IMR-90 (cell line): ENCODE measurements around the gene NHSL2. TPM values are rescaled to one million over a fixed set of nuclear protein-coding genes. Genes with fewer than 3 reads are reported as not detected.

Source experiments
- ATAC-seq: fragments of 200-7000 bp; cut with Tn5 transposase; 2 replicates; pipeline ENCODE4 v1.9.1; 2020; ENCODE audit warnings: low read depth, mild to moderate bottlenecking, moderate library complexity
- BruUV-seq: library from RNA; stranded (reverse); fragments of 400-500 nt; replicated peaks from 2 replicates; lab custom pipeline; 2021; lab: Mats Ljungman, UMichigan
- CTCF ChIA-PET: fragments of 300-600 bp; formaldehyde crosslinking; extraction: SDS; loops from one replicate; lab custom pipeline; 2021; ENCODE audit warnings: antibody characterized with exemption; lab: Yijun Ruan, JAX
- POLR2A ChIA-PET: fragments of 300-600 bp; sonication (Branson Sonifier 250); formaldehyde crosslinking; loops from one replicate; lab custom pipeline; 2022; ENCODE audit warnings: antibody characterized with exemption; ENCODE audit not compliant: unreplicated experiment; lab: Charles Lee
- DNase-seq: peaks from one replicate; pipeline ENCODE4 v3.0.0; 2013
- H2AFZ ChIP-seq: replicated peaks from 2 replicates; pipeline ENCODE3; 2013; ENCODE audit warnings: low read length, mild to moderate bottlenecking; ENCODE audit not compliant: poor library complexity
- H2AK5ac ChIP-seq: 2 replicates; pipeline ENCODE4 v1.6.1; 2013; ENCODE audit warnings: low read depth, low read length, inconsistent platforms
- H2AK9ac ChIP-seq: replicated peaks from 2 replicates; pipeline ENCODE3; 2013; ENCODE audit warnings: mild to moderate bottlenecking, low read depth, low read length, moderate library complexity; ENCODE audit not compliant: poor library complexity
- H2BK120ac ChIP-seq: 2 replicates; pipeline ENCODE4 v1.6.1; 2013; ENCODE audit warnings: low read depth, low read length, inconsistent platforms
- H2BK15ac ChIP-seq: 3 replicates; pipeline ENCODE4 v1.6.1; 2013; ENCODE audit warnings: low read depth, low read length, inconsistent platforms
- H2BK20ac ChIP-seq: 2 replicates; pipeline ENCODE4 v1.6.1; 2013; ENCODE audit warnings: low read depth, mild to moderate bottlenecking, inconsistent platforms, low read length, moderate library complexity
- H2BK5ac ChIP-seq: 2 replicates; pipeline ENCODE4 v1.6.1; 2013; ENCODE audit warnings: mild to moderate bottlenecking, low read depth, low read length, inconsistent platforms; ENCODE audit not compliant: poor library complexity, severe bottlenecking
- H3K14ac ChIP-seq: replicated peaks from 2 replicates; pipeline ENCODE4 v1.6.1; 2013; ENCODE audit warnings: low read depth, low read length, inconsistent platforms
- H3K18ac ChIP-seq: 2 replicates; pipeline ENCODE4 v1.6.1; 2013; ENCODE audit warnings: low read depth, low read length, control low read depth
- H3K23ac ChIP-seq: 2 replicates; pipeline ENCODE4 v1.6.1; 2013; ENCODE audit warnings: low read depth, low read length, inconsistent platforms
- H3K27ac ChIP-seq: 2 replicates; pipeline ENCODE4 v1.5.1; 2013; ENCODE audit warnings: mild to moderate bottlenecking, control low read depth, low read length; ENCODE audit not compliant: insufficient read depth
- H3K27me3 ChIP-seq: 2 replicates; pipeline ENCODE4 v1.6.1; 2013; ENCODE audit warnings: low read length; ENCODE audit not compliant: control insufficient read depth, insufficient read depth
- H3K36me3 ChIP-seq: 2 replicates; pipeline ENCODE4 v1.6.1; 2013; ENCODE audit warnings: low read length, mixed read lengths; ENCODE audit not compliant: control insufficient read depth, insufficient read depth
- H3K4ac ChIP-seq: 2 replicates; pipeline ENCODE4 v1.6.1; 2013; ENCODE audit warnings: low read depth, low read length, inconsistent platforms
- H3K4me1 ChIP-seq: 2 replicates; pipeline ENCODE4 v1.6.1; 2013; ENCODE audit warnings: low read length, mixed read lengths; ENCODE audit not compliant: control insufficient read depth, insufficient read depth
- H3K4me2 ChIP-seq: 2 replicates; pipeline ENCODE4 v1.6.1; 2013; ENCODE audit warnings: low read depth, mild to moderate bottlenecking, control low read depth, low read length, moderate library complexity
- H3K4me3 ChIP-seq: 2 replicates; pipeline ENCODE4 v1.5.1; 2013; ENCODE audit warnings: low read depth, mild to moderate bottlenecking, control low read depth, low read length, moderate library complexity; ENCODE audit not compliant: insufficient read depth
- H3K56ac ChIP-seq: 2 replicates; pipeline ENCODE4 v1.6.1; 2013; ENCODE audit warnings: low read length, inconsistent platforms; ENCODE audit not compliant: insufficient read depth; ENCODE audit errors: extremely low read depth
- H3K79me1 ChIP-seq, 2 experiments: 2 replicates each; pipeline ENCODE4 v1.6.1; 2013; ENCODE audit warnings: low read length in 2 of 2, inconsistent platforms in 1 of 2, low read depth in 1 of 2
- H3K9ac ChIP-seq: 2 replicates; pipeline ENCODE4 v1.6.1; 2013; ENCODE audit warnings: low read depth, low read length, control low read depth
- H3K9me1 ChIP-seq: 2 replicates; pipeline ENCODE4 v1.6.1; 2013; ENCODE audit warnings: low read length, inconsistent platforms; ENCODE audit not compliant: insufficient read depth
- H3K9me3 ChIP-seq: 2 replicates; pipeline ENCODE4 v1.6.1; 2013; ENCODE audit warnings: low read length; ENCODE audit not compliant: control insufficient read depth, insufficient read depth
- H4K20me1 ChIP-seq: 2 replicates; pipeline ENCODE4 v1.6.1; 2013; ENCODE audit warnings: low read length, inconsistent platforms; ENCODE audit not compliant: insufficient read depth
- H4K5ac ChIP-seq: 2 replicates; pipeline ENCODE4 v1.6.1; 2013; ENCODE audit warnings: mild to moderate bottlenecking, low read depth, low read length, control low read depth
- H4K8ac ChIP-seq, 2 experiments: 2 replicates each; pipeline ENCODE4 v1.6.1; 2013; ENCODE audit warnings: low read depth in 2 of 2, low read length in 2 of 2, control low read depth in 1 of 2, inconsistent platforms in 1 of 2
- H4K91ac ChIP-seq: 2 replicates; pipeline ENCODE4 v1.6.1; 2013; ENCODE audit warnings: low read depth, low read length, inconsistent platforms; ENCODE audit not compliant: insufficient read depth
- CEBPB ChIP-seq: IDR thresholded peaks from 2 replicates; pipeline ENCODE4 v1.6.1; 2012; ENCODE audit warnings: low read depth, low read length, improper control_type of control experiment
- FOS ChIP-seq: fragments of 150-350 bp; IDR thresholded peaks from 2 replicates; pipeline ENCODE4 v1.6.1; 2016; ENCODE audit warnings: low read depth, low read length
- POLR2A ChIP-seq: IDR thresholded peaks from 2 replicates; pipeline ENCODE4 v1.6.1; 2012; ENCODE audit warnings: mild to moderate bottlenecking, low read depth, low read length
- RAD21 ChIP-seq: IDR thresholded peaks from 2 replicates; pipeline ENCODE4 v1.6.1; 2012; ENCODE audit warnings: low read length, improper control_type of control experiment
- SMC3 ChIP-seq: fragments of 150-350 bp; IDR thresholded peaks from 2 replicates; pipeline ENCODE4 v1.6.1; 2016; ENCODE audit warnings: low read depth, mild to moderate bottlenecking, antibody characterized with exemption, low read length, moderate library complexity
- WGBS, 2 experiments: methylation state at CpG; one replicate each; pipeline versions ENCODE4 v1.1.5 to v1.1.7; 2013; ENCODE audit warnings: missing lambda C conversion rate in 2 of 2; ENCODE audit not compliant: insufficient read length in 1 of 2; ENCODE audit errors: extremely low coverage in 2 of 2; 5-methylcytosine and 5-hydroxymethylcytosine counted together
- dilution Hi-C: fragments of 300-500 bp; cut with HindIII; formaldehyde crosslinking; loops from one replicate; pipeline ENCODE4 v1.14.3; 2018; ENCODE audit warnings: low sequenced_read_pairs; ENCODE audit not compliant: unreplicated experiment
- in situ Hi-C: fragments of 300-500 bp; cut with MboI; formaldehyde crosslinking; loops from 3 replicates; pipeline ENCODE4 v1.14.3; 2019; ENCODE audit warnings: low sequenced_read_pairs, inconsistent platforms, mixed read lengths
- intact Hi-C: fragments of 100-400 bp; cut with micrococcal nuclease; formaldehyde crosslinking; loops from 2 replicates; pipeline ENCODE4 v1.10.0; 2022
- polyA plus RNA-seq, 3 experiments: library from polyadenylated mRNA; depleted of rRNA; stranded (reverse); fragments of >200 nt; gene quantifications; 2 replicates each; pipeline ENCODE4 v1.2.3, GENCODE V29; 2012; ENCODE audit warnings: low replicate concordance in 1 of 3
- total RNA-seq: library from RNA; depleted of rRNA; stranded (reverse); fragments of >200 nt; gene quantifications from 2 replicates; pipeline ENCODE4 v1.2.3, GENCODE V29; 2012
- TF ChIP-seq, protein P1 (sequence below): fragments of 150-350 bp; IDR thresholded peaks from 2 replicates; pipeline ENCODE4 v1.6.1; 2016; ENCODE audit warnings: low read depth, mild to moderate bottlenecking, low read length, moderate library complexity, borderline replicate concordance

Gene NHSL2
- total and polyA plus RNA-seq, 2 of the 4 experiments (the other 2 are of a cell fraction), result 0.72 to 0.75 TPM

DNA sequence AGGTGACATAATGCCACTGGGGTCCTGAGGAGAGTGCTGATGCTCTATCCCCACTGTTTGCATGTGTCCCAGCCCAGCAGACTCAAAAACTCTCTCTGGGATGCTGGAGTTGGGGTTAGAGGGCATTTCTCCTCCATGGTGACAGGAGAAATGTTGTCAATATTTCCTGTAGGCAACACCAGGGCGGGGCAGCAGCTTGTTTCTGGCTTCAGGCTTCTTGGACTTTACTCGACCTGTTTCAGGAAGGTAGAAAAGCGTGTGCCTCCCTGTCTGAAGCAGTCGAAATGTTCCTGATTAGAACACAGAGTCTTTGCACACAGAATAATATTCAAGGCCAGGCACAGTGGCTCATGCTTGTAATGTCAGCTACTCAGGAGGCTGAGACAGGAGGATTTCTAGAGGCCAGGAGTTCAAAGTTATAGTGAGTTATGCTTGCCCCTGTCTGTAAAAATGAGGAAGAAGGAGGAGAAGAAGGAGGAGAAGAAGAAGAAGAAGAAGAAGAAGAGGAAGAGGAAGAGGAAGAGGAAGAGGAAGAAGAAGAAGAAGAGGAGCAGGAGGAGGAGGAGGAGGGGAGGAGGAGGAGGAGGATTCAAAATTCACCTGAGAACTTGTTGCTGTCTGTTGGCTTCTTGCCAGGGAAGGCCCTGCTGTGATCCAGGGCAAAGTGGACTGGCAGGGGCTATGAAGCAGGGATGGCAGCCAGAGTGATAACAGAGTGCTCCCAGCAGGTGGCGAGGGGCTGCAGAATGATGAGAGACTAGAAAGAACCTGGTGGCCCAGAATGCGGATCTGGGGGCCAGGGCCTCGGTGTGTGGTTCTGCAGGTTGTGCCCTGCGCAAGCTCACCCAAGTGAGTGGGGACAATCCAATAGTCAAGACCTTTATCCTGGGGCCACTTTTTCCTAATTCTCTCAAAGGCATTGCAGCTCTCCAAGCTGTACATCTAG, 138.1 kb downstream of the NHSL2 start:
- Histone ChIP-seq H3K14ac (no peak overlapping the region), H3K23ac (no peak overlapping the region), H4K8ac (no peak overlapping the region), H3K9me3 (no peaks in the 10 kb centered on the region), H4K20me1 (0 out of 2 replicates have a peak, but pooled peaks cover 3% of the 10 kb centered on the region), H3K56ac (no peak overlapping the region), H2BK120ac (no peak overlapping the region), H2BK20ac (no peak overlapping the region), H3K27me3 (peaks cover 68% of the 10 kb centered on the region), H3K4me2 (no peak overlapping the region), H3K79me1 (no peaks in the 10 kb centered on the region), H2BK5ac (no peak overlapping the region), H3K27ac (no peak overlapping the region), H2AFZ (no peak overlapping the region), H4K91ac (no peak overlapping the region), H2BK15ac (no peak overlapping the region), H3K9ac (no peak overlapping the region), H3K9me1 (no peaks in the 10 kb centered on the region), H3K36me3 (no peaks in the 10 kb centered on the region), H2AK9ac (peak overlapping the region; percentile 26), H4K5ac (no peak overlapping the region), H3K18ac (no peak overlapping the region), H3K4ac (no peak overlapping the region), H3K4me3 (no peak overlapping the region), H3K4me1 (no peaks in the 10 kb centered on the region), H2AK5ac (no peak overlapping the region)
- no TSS peak for BruUV-seq
- intact Hi-C loops, result no loop called here
- dilution Hi-C loops, result no loop called here
- TF ChIP-seq RAD21 (no peak), FOS (no peak), CEBPB (no peak), POLR2A (no peak), SMC3 (no peak)
- TF ChIP-seq, protein P1, sequence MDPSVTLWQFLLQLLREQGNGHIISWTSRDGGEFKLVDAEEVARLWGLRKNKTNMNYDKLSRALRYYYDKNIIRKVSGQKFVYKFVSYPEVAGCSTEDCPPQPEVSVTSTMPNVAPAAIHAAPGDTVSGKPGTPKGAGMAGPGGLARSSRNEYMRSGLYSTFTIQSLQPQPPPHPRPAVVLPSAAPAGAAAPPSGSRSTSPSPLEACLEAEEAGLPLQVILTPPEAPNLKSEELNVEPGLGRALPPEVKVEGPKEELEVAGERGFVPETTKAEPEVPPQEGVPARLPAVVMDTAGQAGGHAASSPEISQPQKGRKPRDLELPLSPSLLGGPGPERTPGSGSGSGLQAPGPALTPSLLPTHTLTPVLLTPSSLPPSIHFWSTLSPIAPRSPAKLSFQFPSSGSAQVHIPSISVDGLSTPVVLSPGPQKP, result no peak
- DNase-seq (no peak), ATAC-seq (no peak)
- POLR2A ChIA-PET, result no interaction called here
- 78% methylated on average over 5 of the region's 8 CpGs; no CpG with 5 or more reads in 1 of the 2 experiments for WGBS, 2 experiments
- in situ Hi-C loops, result no loop called here
- CTCF ChIA-PET, result no interaction called here
